Keratinocyte (primary cell): ENCODE data around the gene DCLK1. TPM values are rescaled to one million over a fixed set of nuclear protein-coding genes. Genes with fewer than 3 reads are reported as not detected.

ENCODE experiments used
- DNase-seq: peaks from one replicate; pipeline ENCODE4 v3.0.0-alpha.2; 2011; ENCODE audit warnings: low read depth, missing footprints, low spot score
- FAIRE-seq: peaks from 2 replicates; lab custom pipeline; 2011; peaks lifted over from hg19 to GRCh38; lab: Jason Lieb, UNC
- H2AFZ ChIP-seq: 2 replicates; pipeline ENCODE4 v1.6.0; 2012; ENCODE audit warnings: low read length, control low read depth, inconsistent platforms; ENCODE audit not compliant: control insufficient read depth
- H3K27ac ChIP-seq: 2 replicates; pipeline ENCODE4 v1.5.1; 2011; ENCODE audit warnings: low read length; ENCODE audit not compliant: control insufficient read depth, insufficient read depth
- H3K27me3 ChIP-seq: 3 replicates; pipeline ENCODE4 v1.6.0; 2011; ENCODE audit warnings: low read length; ENCODE audit not compliant: control insufficient read depth, insufficient read depth; ENCODE audit errors: extremely low read depth
- H3K36me3 ChIP-seq, 2 experiments: 2 replicates in 1 of 2; 3 replicates in 1 of 2; pipeline ENCODE4 v1.5.1; 2011; ENCODE audit warnings: low read length in 2 of 2, mild to moderate bottlenecking in 1 of 2; ENCODE audit not compliant: control insufficient read depth in 2 of 2, insufficient read depth in 2 of 2; ENCODE audit errors: extremely low read depth in 1 of 2
- H3K4me1 ChIP-seq: 3 replicates; pipeline ENCODE4 v1.5.1; 2011; ENCODE audit warnings: low read length; ENCODE audit not compliant: control insufficient read depth, insufficient read depth; ENCODE audit errors: extremely low read depth
- H3K4me2 ChIP-seq: 3 replicates; pipeline ENCODE4 v1.6.0; 2011; ENCODE audit warnings: low read depth, low read length; ENCODE audit not compliant: control insufficient read depth, insufficient read depth; ENCODE audit errors: extremely low read depth
- H3K4me3 ChIP-seq, 3 experiments: fragments of 200-600 bp in 1 of 3; sonication (generic) in 1 of 3; 2 replicates in 2 of 3; 3 replicates in 1 of 3; pipeline ENCODE4 v1.5.1; 2011 to 2016; ENCODE audit warnings: low read length in 3 of 3, mild to moderate bottlenecking in 3 of 3, control low read depth in 2 of 3, inconsistent platforms in 1 of 3, low read depth in 1 of 3, mixed read lengths in 1 of 3, mixed run types in 1 of 3, moderate library complexity in 1 of 3; ENCODE audit not compliant: control insufficient read depth in 2 of 3, insufficient read depth in 2 of 3; ENCODE audit errors: extremely low read depth in 1 of 3
- H3K79me2 ChIP-seq: 2 replicates; pipeline ENCODE4 v1.6.0; 2012; ENCODE audit warnings: low read length; ENCODE audit not compliant: control insufficient read depth, insufficient read depth
- H3K9ac ChIP-seq: 3 replicates; pipeline ENCODE4 v1.6.0; 2011; ENCODE audit warnings: low read length; ENCODE audit not compliant: control insufficient read depth, insufficient read depth; ENCODE audit errors: extremely low read depth
- H3K9me1 ChIP-seq: 3 replicates; pipeline ENCODE4 v1.6.0; 2011; ENCODE audit warnings: low read length; ENCODE audit not compliant: control insufficient read depth, insufficient read depth; ENCODE audit errors: extremely low read depth
- H3K9me3 ChIP-seq: 2 replicates; pipeline ENCODE4 v1.5.1; 2012; ENCODE audit warnings: low read depth, low read length; ENCODE audit not compliant: control insufficient read depth
- H4K20me1 ChIP-seq: 3 replicates; pipeline ENCODE4 v1.6.0; 2011; ENCODE audit warnings: low read length; ENCODE audit not compliant: control insufficient read depth, insufficient read depth; ENCODE audit errors: extremely low read depth
- EZH2 ChIP-seq: IDR thresholded peaks from one replicate; pipeline ENCODE4 v1.6.1; 2012; ENCODE audit warnings: inconsistent platforms, mild to moderate bottlenecking, low read length, moderate library complexity
- dilution Hi-C: fragments of 300-500 bp; cut with MboI; formaldehyde crosslinking; loops from one replicate; pipeline ENCODE4 v1.7.0; 2020; ENCODE audit warnings: low sequenced_read_pairs; ENCODE audit not compliant: extremely low pct_ligation_motif_present
- polyA plus RNA-seq, 5 experiments: library from polyadenylated mRNA; depleted of rRNA in 3 of 5; stranded (reverse) in 3 of 5; stranded (forward) in 1 of 5; unstranded in 1 of 5; fragments of >200 nt; gene quantifications; 1 replicate in 1 of 5; 2 replicates in 3 of 5; 3 replicates in 1 of 5; pipeline versions ENCODE4 v1.2.1 to v1.2.3, GENCODE V29; 2011 to 2012; ENCODE audit warnings: missing spikeins in 2 of 5, low read depth in 1 of 5, low replicate concordance in 1 of 5
- TF ChIP-seq, protein P1 (sequence below), 3 experiments: IDR thresholded peaks in 1 of 3; conservative IDR thresholded peaks in 1 of 3; optimal IDR thresholded peaks in 1 of 3; 2 replicates in 2 of 3; 3 replicates in 1 of 3; pipeline versions ENCODE3 to v1.5.1; 2011; ENCODE audit warnings: low read length in 3 of 3, mild to moderate bottlenecking in 3 of 3, moderate library complexity in 2 of 3, control low read depth in 1 of 3, inconsistent platforms in 1 of 3; ENCODE audit not compliant: insufficient read depth in 2 of 3; ENCODE audit errors: extremely low read depth in 1 of 3

DCLK1 gene
- polyA plus RNA-seq, 1 donor (not counting 4 experiments of a cell fraction or from before 2014, with no cell fraction given) = 0.04 TPM

DNA sequence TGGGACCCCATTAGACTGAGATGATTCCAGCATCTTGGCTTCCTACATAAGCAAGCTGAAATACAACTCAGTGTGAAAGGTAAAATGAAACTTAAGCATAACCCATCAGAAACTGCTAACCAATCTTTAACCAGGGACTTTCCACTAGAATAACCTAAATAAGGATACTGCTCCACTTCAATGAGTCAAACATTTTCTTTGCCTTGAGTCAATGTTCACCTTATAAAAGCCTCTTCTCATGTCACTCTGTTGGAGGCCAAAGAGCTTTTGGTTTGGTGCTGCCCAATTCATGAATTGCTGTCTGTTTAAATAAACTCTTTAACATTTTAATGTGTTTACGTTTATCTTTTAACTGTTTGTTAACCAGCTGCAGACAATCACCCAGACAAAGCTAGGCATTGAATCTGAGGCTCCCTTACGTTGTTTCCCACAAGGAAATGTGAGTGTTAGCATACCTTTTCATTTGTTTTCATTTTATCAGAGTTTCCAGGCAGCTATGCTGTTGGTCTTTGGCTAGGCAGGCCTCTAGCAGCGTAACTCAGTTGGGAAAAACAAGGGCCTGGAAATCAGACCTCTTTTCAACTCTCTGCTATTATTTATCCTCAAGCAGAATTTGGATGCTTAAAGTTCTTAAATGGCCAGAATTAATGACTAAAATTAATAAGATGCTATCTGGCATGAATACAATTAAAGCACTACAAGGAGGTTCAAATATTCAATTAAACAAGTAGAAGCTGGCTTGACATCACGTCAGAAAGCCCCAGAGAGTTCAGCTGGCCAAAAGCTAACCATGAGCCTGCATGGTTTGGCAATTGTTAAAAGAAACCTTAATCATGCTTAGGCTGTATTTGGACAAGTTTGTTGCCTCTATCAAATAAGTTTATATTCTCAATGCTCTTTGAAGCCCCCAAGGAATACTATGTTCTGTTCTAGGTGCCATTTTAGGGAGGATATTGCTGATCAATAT is 200.2 kb downstream of the DCLK1 start:
- dilution Hi-C loops = no loop called here
- H3K4me1 ChIP-seq = no peaks in the 10 kb centered on the region
- no peaks in the 10 kb centered on the region for H3K9me1 ChIP-seq
- no peak overlapping the region for H3K4me2 ChIP-seq
- H3K27me3 ChIP-seq = no peaks in the 10 kb centered on the region
- no peak overlapping the region for H3K9ac ChIP-seq
- TF ChIP-seq, protein P1, sequence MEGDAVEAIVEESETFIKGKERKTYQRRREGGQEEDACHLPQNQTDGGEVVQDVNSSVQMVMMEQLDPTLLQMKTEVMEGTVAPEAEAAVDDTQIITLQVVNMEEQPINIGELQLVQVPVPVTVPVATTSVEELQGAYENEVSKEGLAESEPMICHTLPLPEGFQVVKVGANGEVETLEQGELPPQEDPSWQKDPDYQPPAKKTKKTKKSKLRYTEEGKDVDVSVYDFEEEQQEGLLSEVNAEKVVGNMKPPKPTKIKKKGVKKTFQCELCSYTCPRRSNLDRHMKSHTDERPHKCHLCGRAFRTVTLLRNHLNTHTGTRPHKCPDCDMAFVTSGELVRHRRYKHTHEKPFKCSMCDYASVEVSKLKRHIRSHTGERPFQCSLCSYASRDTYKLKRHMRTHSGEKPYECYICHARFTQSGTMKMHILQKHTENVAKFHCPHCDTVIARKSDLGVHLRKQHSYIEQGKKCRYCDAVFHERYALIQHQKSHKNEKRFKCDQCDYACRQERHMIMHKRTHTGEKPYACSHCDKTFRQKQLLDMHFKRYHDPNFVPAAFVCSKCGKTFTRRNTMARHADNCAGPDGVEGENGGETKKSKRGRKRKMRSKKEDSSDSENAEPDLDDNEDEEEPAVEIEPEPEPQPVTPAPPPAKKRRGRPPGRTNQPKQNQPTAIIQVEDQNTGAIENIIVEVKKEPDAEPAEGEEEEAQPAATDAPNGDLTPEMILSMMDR (optimal IDR thresholded peaks at IDR 0.05 in 1 of 3, IDR thresholded peaks at IDR 0.05 in 1 of 3, conservative IDR thresholded peaks at IDR 0.05 in 1 of 3; ENCODE audit: extremely low read depth in 1 of 3, insufficient read depth in 2 of 3, low read length in 3 of 3) = no peak
- no peak for TF ChIP-seq EZH2
- FAIRE-seq (no peak), DNase-seq (no peak)
- no peaks in the 10 kb centered on the region for H3K36me3 ChIP-seq
- H2AFZ ChIP-seq = no peak overlapping the region
- H3K9me3 ChIP-seq = no peaks in the 10 kb centered on the region
- no peak overlapping the region for H3K4me3 ChIP-seq
- no peaks in the 10 kb centered on the region for H4K20me1 ChIP-seq
- H3K79me2 ChIP-seq = no peaks in the 10 kb centered on the region
- H3K27ac ChIP-seq = no peak overlapping the region

DNA sequence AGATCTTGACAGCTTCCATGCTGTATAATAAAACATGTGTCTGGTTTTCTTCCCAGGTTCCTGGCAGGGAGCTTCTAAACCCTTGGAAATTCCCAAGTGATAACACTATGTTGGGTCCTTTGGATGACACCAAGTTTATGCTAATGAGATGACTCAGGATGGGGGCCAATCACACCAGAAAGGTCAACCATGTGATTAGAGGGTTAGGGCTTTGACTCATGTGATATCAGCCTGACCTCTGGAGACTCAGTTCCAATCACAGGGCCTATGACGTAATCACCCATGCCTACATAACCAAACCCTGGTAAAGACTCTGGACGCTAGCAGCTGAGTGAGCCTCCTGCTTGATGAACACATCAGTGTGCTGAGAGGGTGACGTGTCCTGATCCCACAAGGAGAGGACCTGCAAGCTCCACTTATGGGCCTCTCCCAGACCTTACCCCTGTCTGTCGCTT is 203.6 kb downstream of the DCLK1 start:
- dilution Hi-C loops = no loop called here
- no peak overlapping the region for H3K9ac ChIP-seq
- TF ChIP-seq, protein P1 (optimal IDR thresholded peaks at IDR 0.05 in 1 of 3, IDR thresholded peaks at IDR 0.05 in 1 of 3, conservative IDR thresholded peaks at IDR 0.05 in 1 of 3; ENCODE audit: extremely low read depth in 1 of 3, insufficient read depth in 2 of 3, low read length in 3 of 3) = no peak
- no peak for TF ChIP-seq EZH2
- H3K4me1 ChIP-seq = no peaks in the 10 kb centered on the region
- no peaks in the 10 kb centered on the region for H3K79me2 ChIP-seq
- DNase-seq (no peak), FAIRE-seq (no peak)
- H4K20me1 ChIP-seq = no peaks in the 10 kb centered on the region
- H3K27me3 ChIP-seq = no peaks in the 10 kb centered on the region
- H3K4me3 ChIP-seq = no peak overlapping the region
- H3K4me2 ChIP-seq = no peak overlapping the region
- no peak overlapping the region for H3K27ac ChIP-seq
- H2AFZ ChIP-seq = no peak overlapping the region
- no peaks in the 10 kb centered on the region for H3K36me3 ChIP-seq
- no peaks in the 10 kb centered on the region for H3K9me1 ChIP-seq
- no peaks in the 10 kb centered on the region for H3K9me3 ChIP-seq
